GM19397 (cell line): Measurements from ENCODE around the gene C8B.

ENCODE experiments used
- ATAC-seq: cut with Tn5 transposase; IDR thresholded peaks from one replicate; pipeline ENCODE4 v1.9.1; 2021; ENCODE audit warnings: mild to moderate bottlenecking, moderate library complexity; ENCODE audit not compliant: unreplicated experiment

Gene C8B

DNA sequence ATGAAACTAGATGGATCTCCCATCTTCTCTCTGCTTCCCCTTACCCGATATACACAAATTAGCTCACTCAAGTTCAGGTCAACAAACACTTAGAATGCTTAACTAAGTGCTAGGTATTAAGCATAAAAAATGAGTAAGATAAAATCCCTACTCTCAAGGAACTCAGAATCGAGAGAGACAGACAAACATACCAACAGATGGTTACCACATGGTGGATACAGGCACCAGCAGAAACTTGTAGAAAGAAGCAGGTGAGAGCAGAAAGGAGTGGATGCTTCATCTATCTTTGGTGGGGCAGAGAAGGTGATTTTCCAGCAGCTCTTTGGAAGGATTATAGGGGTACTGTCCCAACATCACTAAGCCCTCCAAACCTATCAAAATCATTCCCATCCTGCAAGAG lies 32.2 kb downstream of the C8B start:
- ATAC-seq, result no peak

- no peak for ATAC-seq
Observed at GRCh38 chr1:56933161-56933560, 32.7 kb downstream of the C8B start.

DNA sequence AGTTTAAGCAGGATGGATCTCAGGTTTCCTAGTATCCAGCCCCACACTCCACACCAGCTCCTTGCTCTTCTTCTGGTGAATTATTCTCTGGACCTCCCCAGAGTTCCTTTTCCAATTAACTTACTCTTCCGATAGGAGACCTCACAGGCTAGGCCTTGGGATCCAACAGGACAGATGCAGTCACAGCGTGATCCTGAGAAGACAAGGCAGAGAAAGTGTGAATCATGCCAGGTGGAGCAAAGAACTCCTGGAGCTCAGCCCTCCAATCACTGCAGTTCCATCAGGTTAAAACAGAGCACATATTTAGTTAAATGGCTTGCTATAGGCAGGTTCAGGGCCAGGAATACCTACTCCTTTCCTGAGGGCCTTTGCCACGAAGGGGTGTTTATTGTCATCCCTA lies 34.1 kb downstream of the C8B start:
- no peak for ATAC-seq

GRCh38 chr1:56931211-56931610 lies 34.6 kb downstream of the C8B start:
- ATAC-seq, result no peak

GRCh38 chr1:56929492-56929891 lies 36.3 kb downstream of the C8B start:
- ATAC-seq, result no peak

DNA sequence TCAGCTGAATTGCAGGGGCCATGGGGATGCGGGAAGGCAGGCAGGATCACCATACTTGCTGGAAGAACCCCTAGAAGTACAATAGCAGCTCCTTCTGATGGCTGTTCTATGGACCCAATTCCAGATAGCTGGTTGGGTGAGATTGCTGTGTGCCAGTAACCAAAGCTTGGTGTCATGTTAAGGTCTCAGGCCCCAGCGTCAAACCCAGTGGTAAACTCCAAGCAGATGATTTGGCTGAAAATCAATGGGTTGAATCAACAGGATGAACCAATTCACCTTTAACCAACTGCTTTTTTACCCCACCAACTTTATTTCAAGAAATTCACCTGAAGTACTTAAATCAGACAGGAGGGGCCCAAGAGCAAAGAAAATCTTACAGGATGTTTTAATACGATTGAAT lies 37.8 kb downstream of the C8B start:
- no peak for ATAC-seq

DNA sequence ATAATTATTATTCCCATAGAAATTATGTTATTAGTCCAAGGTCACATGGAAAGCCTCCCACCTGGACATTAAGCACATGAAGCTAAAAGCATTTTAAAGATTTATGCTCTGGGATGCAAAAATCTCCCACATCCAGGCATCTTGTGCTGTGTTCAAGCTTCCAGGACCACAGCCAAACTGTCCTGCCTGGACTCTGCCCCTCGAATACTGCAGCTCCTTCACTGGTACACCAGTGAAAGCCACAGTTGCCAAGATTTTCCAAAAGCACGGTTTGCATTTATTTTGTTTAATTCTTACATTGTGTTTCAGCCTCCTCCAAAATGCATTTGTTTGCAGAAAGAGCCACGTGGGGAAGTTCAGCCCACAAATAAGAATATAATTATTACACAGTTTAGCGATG lies 38.6 kb downstream of the C8B start:
- no peak for ATAC-seq

GRCh38 chr1:56925193-56925592 lies 40.6 kb downstream of the C8B start:
- no peak for ATAC-seq

- no peak for ATAC-seq
Observed at GRCh38 chr1:56924116-56924515, 41.7 kb downstream of the C8B start.

- no peak for ATAC-seq
Observed at GRCh38 chr1:56923201-56923600, 42.6 kb downstream of the C8B start.

DNA sequence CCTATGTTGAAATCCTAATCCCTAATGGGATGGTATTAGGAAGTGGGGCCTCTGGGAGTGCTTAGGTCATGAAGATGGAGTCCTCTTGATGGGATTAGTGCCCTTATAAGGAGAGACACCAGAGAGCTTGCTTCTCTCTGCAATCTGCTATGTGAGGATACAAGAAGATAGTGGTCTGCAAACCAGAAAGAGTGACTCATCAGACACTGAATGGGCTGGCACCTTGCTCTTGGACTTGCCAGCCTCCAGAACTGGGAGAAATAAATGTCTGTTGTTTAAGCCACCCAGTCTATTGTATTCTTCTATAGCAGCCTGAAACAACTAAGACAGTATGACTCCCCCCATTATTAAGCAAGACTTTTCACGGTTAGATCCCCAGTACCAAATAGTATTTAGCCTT lies 43.3 kb downstream of the C8B start:
- no peak for ATAC-seq

- ATAC-seq, result no peak
Observed at GRCh38 chr1:56922070-56922469, 43.7 kb downstream of the C8B start.

GRCh38 chr1:56921479-56921878 lies 44.3 kb downstream of the C8B start:
- ATAC-seq, result no peak

DNA sequence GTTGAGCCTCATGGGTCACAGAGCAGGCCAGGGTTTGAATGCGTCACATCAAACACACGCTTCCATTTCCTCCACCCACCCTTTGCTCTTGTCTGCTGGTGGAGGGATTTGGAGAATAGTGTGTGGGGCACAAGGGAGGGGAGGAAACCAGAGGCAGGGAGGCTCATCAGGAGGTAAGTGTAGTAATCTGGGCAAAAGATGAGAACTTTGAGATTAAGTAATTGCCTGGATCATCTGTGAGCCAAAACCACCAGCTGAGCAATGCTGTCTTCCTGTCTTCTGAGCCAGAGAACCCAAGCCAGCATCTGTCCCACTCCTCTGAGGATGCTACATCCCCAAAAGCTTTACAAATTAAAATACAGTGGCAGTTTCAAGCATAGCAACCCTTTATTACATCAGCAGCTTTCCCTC lies 45.2 kb downstream of the C8B start:
- ATAC-seq, result no peak

DNA sequence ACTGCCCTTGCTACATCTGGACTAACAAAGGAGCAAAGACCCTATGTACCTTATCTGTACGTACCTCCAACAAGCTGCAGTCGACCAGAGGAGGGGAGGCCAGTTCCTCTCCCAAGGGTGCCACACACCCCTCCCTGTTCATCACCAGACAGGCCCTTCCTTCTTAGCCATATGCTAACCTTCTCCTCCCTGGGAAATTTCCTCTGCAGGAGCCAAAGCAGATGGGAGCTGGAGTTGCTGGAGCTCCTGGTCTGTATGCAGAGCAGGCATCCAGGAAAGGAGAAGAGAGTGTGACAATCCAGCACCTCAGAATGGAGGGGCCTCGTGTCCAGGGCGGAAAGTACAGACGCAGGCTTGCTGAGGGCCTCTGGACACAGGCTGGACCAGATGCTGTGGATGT lies 48.5 kb downstream of the C8B start:
- no peak for ATAC-seq

DNA sequence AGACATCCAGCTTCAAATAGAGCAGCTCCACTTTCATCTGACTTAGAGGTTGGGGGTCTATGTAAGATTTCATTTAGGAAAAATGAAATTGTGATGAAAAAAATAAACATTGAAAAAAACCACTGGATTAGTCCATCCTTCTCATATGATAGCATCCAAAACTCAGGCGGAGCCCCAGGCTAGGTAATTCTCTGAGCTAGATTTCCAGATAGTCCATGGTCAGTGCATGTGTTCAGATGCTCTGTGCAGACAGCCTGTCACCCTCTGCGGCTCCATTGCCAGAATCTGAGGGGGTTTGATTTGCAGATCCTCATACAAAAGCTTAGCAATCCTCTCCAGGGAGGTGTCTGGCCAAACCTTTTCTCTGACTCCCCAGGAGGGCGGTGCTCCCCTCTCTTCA lies 49.2 kb downstream of the C8B start:
- ATAC-seq, result no peak

GRCh38 chr1:56915960-56916359 lies 49.9 kb downstream of the C8B start:
- no peak for ATAC-seq

GRCh38 chr1:56912325-56912724 lies 53.5 kb downstream of the C8B start:
- no peak for ATAC-seq

DNA sequence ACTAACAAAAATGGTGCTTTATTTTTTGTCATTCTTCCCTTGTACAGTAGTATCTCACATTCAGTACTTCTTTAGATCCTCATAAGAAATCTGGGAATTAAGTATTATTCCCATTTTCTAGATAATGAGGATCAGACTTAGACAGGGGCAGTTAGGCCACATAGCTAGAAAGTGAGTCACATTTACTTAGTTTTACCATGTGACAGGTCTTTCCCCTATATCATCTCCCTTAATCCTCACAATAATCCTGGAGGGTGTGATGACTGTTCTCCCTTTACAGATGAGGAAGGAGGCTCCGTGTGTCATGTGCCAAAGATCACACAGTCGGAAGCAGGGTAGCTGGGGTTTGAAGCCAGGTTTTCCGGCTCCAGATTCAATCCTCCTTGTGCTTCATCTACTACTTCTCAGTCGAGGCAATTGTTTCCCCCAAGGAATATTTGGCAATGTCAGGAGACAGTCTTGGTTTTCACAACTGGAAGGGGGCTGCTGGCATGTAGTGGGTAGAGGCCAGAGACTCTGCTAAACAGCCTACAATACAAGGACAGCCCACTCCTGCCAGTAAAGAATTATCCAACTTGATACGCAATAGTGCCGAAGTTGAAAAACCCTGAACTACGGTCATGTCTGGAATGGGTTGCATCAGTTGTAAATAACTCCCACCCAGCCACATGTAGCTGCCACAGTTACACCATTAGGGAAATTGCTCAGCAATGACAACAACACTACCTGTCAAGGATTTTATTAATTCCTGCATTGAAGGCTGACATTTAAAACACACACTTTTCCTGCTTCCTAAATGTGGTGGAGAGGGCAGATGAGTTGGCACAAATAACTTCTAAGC lies 54.5 kb downstream of the C8B start:
- no peak for ATAC-seq

DNA sequence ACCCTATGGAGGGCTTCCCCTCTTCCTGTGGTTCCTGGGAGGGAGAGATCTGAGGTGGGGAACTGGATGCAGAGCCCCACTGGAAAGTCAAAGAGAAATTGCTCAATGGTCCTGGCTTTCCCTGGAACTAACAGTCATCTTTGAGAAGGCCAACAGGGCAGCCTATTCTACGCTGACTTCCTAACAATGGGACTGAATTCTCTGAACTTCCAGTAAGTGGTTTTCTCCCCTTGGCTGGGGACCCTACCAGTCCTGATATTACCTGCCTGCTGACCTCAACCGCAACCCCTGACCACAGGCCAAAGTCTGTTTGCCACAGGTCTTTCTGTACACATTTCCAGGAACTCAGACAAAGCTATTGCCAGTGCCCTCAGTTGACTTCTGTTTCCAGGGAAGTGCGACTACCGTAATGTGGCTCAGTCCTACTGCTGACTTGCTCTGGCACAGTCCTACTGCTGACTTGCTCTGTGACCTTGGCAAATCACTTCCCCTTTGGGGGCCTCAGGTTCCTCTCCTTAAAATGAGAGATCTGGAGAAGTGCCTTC lies 55.3 kb downstream of the C8B start:
- no peak for ATAC-seq

GRCh38 chr1:56908619-56909221 lies 57.1 kb downstream of the C8B start:
- no peak for ATAC-seq

DNA sequence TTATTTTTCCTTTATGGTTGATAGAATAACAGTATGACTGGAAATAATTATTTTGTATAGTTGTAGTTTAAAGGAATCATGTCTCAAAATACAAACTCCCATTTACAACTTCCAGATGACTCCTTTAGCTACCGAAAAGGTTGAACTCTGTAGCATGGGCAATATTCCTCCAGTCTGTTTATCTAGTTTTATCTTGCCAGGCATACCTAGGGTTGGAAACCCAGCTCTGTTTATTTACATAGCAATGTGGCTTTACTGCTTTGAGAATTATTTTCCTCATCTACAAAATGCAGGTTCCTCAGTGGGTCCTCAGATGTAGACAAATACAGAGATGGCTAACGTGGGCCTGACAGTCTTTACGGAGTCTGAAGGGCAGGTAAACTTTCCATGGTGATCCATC lies 60.1 kb downstream of the C8B start:
- no peak for ATAC-seq
